Caco-2 (cell line): ENCODE results near the gene BZW2. TPM values are rescaled to one million over a fixed set of nuclear protein-coding genes. Genes with fewer than 3 reads are reported as not detected.

Source experiments
- BruUV-seq: library from RNA; stranded (reverse); fragments of 400-500 nt; replicated peaks from 2 replicates; lab custom pipeline; 2021; lab: Mats Ljungman, UMichigan
- CTCF ChIA-PET: fragments of 300-600 bp; sonication (Branson Sonifier 250); formaldehyde crosslinking; loops from one replicate; lab custom pipeline; 2022; ENCODE audit warnings: antibody characterized with exemption; lab: Charles Lee
- POLR2A ChIA-PET: fragments of 300-600 bp; sonication (Branson Sonifier 250); formaldehyde crosslinking; loops from one replicate; lab custom pipeline; 2022; ENCODE audit warnings: antibody characterized with exemption; lab: Charles Lee
- DNase-seq, 2 experiments: peaks; one replicate each; pipeline versions ENCODE4 v3.0.0 to v3.0.0-alpha.2; 2020 to 2022
- H3K27me3 ChIP-seq: replicated peaks from 2 replicates; pipeline ENCODE4 v1.6.0; 2011; ENCODE audit warnings: low read length; ENCODE audit not compliant: control insufficient read depth, insufficient read depth
- H3K36me3 ChIP-seq: 2 replicates; pipeline ENCODE4 v1.5.1; 2011; ENCODE audit warnings: low read length; ENCODE audit not compliant: control insufficient read depth, insufficient read depth
- H3K4me1 ChIP-seq: fragments of 250-450 bp; sonication (Bioruptor Pico); 2 replicates; pipeline ENCODE4 v1.5.1; 2020; ENCODE audit warnings: mild to moderate bottlenecking
- H3K4me3 ChIP-seq: 2 replicates; pipeline ENCODE4 v1.5.1; 2011; ENCODE audit warnings: low read depth, mild to moderate bottlenecking, control low read depth, low read length
- H3K9me3 ChIP-seq: fragments of 250-450 bp; sonication (Bioruptor Pico); 2 replicates; pipeline ENCODE4 v1.5.1; 2020; ENCODE audit warnings: mild to moderate bottlenecking, moderate library complexity
- H3K27ac Mint-ChIP-seq: one replicate; pipeline ENCODE4 v1.8.0; 2022; ENCODE audit warnings: mixed read lengths; ENCODE audit not compliant: unreplicated experiment
- H3K27me3 Mint-ChIP-seq: one replicate; pipeline ENCODE4 v1.8.0; 2022; ENCODE audit warnings: mixed read lengths; ENCODE audit not compliant: insufficient read depth, unreplicated experiment
- H3K36me3 Mint-ChIP-seq: one replicate; pipeline ENCODE4 v1.8.0; 2022; ENCODE audit warnings: mild to moderate bottlenecking, mixed read lengths; ENCODE audit not compliant: insufficient read depth, unreplicated experiment
- H3K4me1 Mint-ChIP-seq: one replicate; pipeline ENCODE4 v1.8.0; 2022; ENCODE audit warnings: low read depth, mixed read lengths; ENCODE audit not compliant: unreplicated experiment
- H3K4me3 Mint-ChIP-seq: one replicate; pipeline ENCODE4 v1.8.0; 2022; ENCODE audit warnings: mild to moderate bottlenecking, moderate library complexity, mixed read lengths; ENCODE audit not compliant: unreplicated experiment
- H3K9me3 Mint-ChIP-seq: one replicate; pipeline ENCODE4 v1.8.0; 2022; ENCODE audit warnings: mixed read lengths; ENCODE audit not compliant: unreplicated experiment
- CTCF ChIP-seq, 2 experiments: fragments of 200-600 bp in 1 of 2; IDR thresholded peaks; 1 replicate in 1 of 2; 2 replicates in 1 of 2; pipeline versions ENCODE4 v1.5.1 to v1.8.0; 2011 to 2022; ENCODE audit warnings: antibody characterized with exemption in 1 of 2, control low read depth in 1 of 2, inconsistent platforms in 1 of 2, low read depth in 1 of 2, low read length in 1 of 2, mild to moderate bottlenecking in 1 of 2, moderate library complexity in 1 of 2; ENCODE audit not compliant: insufficient read depth in 1 of 2, severe bottlenecking in 1 of 2, unreplicated experiment in 1 of 2
- intact Hi-C: fragments of 100-400 bp; cut with micrococcal nuclease; formaldehyde crosslinking; loops from one replicate; pipeline ENCODE4 v1.10.0; 2022; ENCODE audit not compliant: unreplicated experiment
- total RNA-seq: library from RNA; stranded (reverse); gene quantifications from 2 replicates; pipeline ENCODE4 v1.2.3, GENCODE V29; 2022

The BZW2 gene
- total RNA-seq, 1 experiment from 2014 or later: 148 TPM

- H3K27me3 ChIP-seq: no peaks in the 10 kb centered on the region
Measured at GRCh38 chr7:16738011-16738688, 92.2 kb downstream of the BZW2 start.

GRCh38 chr7:16739863-16740622, 94.1 kb downstream of the BZW2 start:
- no peak overlapping the region for H3K4me3 ChIP-seq
- DNase-seq: peak; percentile 48 to 74
- Mint-ChIP-seq H3K4me1 (peaks cover 40% of the 10 kb centered on the region), H3K36me3 (peaks cover 4% of the 10 kb centered on the region), H3K4me3 (peak overlapping the region; percentile 34), H3K27ac (peak overlapping the region; percentile 80), H3K9me3 (no peaks in the 10 kb centered on the region), H3K27me3 (no peaks in the 10 kb centered on the region)
- BruUV-seq: no TSS peak
- intact Hi-C loops: loop anchor here (2.0 kb wide), 1 partner anchor 21 kb away; no protein-coding TSS in a partner anchor
- no peak for TF ChIP-seq CTCF (IDR thresholded peaks at IDR 0.05; ENCODE audit: insufficient read depth in 1 of 2, low read depth in 1 of 2, low read length in 1 of 2, severe bottlenecking in 1 of 2, unreplicated experiment in 1 of 2)
- CTCF ChIA-PET: interaction anchor here (1.4 kb wide), 1 partner anchor 37 kb away, joined by 4 read pairs; no protein-coding TSS in a partner anchor
- peaks cover 71% of the 10 kb centered on the region for H3K4me1 ChIP-seq
- H3K27me3 ChIP-seq: no peaks in the 10 kb centered on the region
- no peaks in the 10 kb centered on the region for H3K9me3 ChIP-seq
- POLR2A ChIA-PET: no interaction called here
- H3K36me3 ChIP-seq: no peaks in the 10 kb centered on the region

More at GRCh38 chr7:16738011-16738688, 92.2 kb downstream of the BZW2 start:
- no peaks in the 10 kb centered on the region for H3K9me3 Mint-ChIP-seq
- TF ChIP-seq CTCF (IDR thresholded peaks at IDR 0.05; ENCODE audit: insufficient read depth in 1 of 2, low read depth in 1 of 2, low read length in 1 of 2, severe bottlenecking in 1 of 2, unreplicated experiment in 1 of 2): no peak
- peaks cover 4% of the 10 kb centered on the region for H3K36me3 Mint-ChIP-seq
- BruUV-seq: no TSS peak
- H3K27me3 Mint-ChIP-seq: no peaks in the 10 kb centered on the region
- CTCF ChIA-PET: no interaction called here
- Histone ChIP-seq H3K4me1 (peaks cover 64% of the 10 kb centered on the region), H3K4me3 (no peak overlapping the region), H3K36me3 (no peaks in the 10 kb centered on the region), H3K9me3 (no peaks in the 10 kb centered on the region)
- peaks cover 41% of the 10 kb centered on the region for H3K4me1 Mint-ChIP-seq
- POLR2A ChIA-PET: interaction anchor here (0.9 kb wide), 1 partner anchor 16 kb away, joined by 4 read pairs; no protein-coding TSS in a partner anchor
- H3K4me3 Mint-ChIP-seq: peak overlapping the region; percentile 12
- peak overlapping the region; percentile 42 for H3K27ac Mint-ChIP-seq
- no peak for DNase-seq
- intact Hi-C loops: no loop called here

- H3K4me3 Mint-ChIP-seq: peak overlapping the region; percentile 34
- no peaks in the 10 kb centered on the region for H3K27me3 Mint-ChIP-seq
- no peak for DNase-seq
- no peaks in the 10 kb centered on the region for H3K36me3 ChIP-seq
- peaks cover 4% of the 10 kb centered on the region for H3K36me3 Mint-ChIP-seq
- H3K9me3 Mint-ChIP-seq: no peaks in the 10 kb centered on the region
- BruUV-seq: no TSS peak
- no peaks in the 10 kb centered on the region for H3K9me3 ChIP-seq
- intact Hi-C loops: loop anchor here (2.0 kb wide), 1 partner anchor 22 kb away; no protein-coding TSS in a partner anchor
- no peak overlapping the region for H3K4me3 ChIP-seq
- H3K4me1 ChIP-seq: peaks cover 75% of the 10 kb centered on the region
- peaks cover 35% of the 10 kb centered on the region for H3K4me1 Mint-ChIP-seq
- no peak for TF ChIP-seq CTCF (IDR thresholded peaks at IDR 0.05; ENCODE audit: insufficient read depth in 1 of 2, low read depth in 1 of 2, low read length in 1 of 2, severe bottlenecking in 1 of 2, unreplicated experiment in 1 of 2)
- ChIA-PET CTCF (interaction anchor here (1.4 kb wide), 1 partner anchor 38 kb away, joined by 4 read pairs; no protein-coding TSS in a partner anchor), POLR2A (no interaction called here)
- H3K27me3 ChIP-seq: no peaks in the 10 kb centered on the region
- peak overlapping the region; percentile 80 for H3K27ac Mint-ChIP-seq
Measured at GRCh38 chr7:16740623-16740953, 94.6 kb downstream of the BZW2 start.
